K562 (cell line): ENCODE results near the gene SIGLEC11. TPM values are rescaled to one million over a fixed set of nuclear protein-coding genes. Genes with fewer than 3 reads are reported as not detected.

Experiments used
- ARID3B ChIP-seq: fragments of 250-450 bp; sonication (Bioruptor Pico); IDR thresholded peaks from 2 replicates; pipeline ENCODE4 v1.4.0; 2020; ENCODE audit warnings: borderline replicate concordance
- ATF7 ChIP-seq: fragments of 450-650 bp; IDR thresholded peaks from 2 replicates; pipeline ENCODE4 v1.7.1; 2014; ENCODE audit warnings: mild to moderate bottlenecking, moderate library complexity
- CTBP1 ChIP-seq: fragments of 450-650 bp; IDR thresholded peaks from 2 replicates; pipeline ENCODE4 v1.6.1; 2016; ENCODE audit warnings: borderline replicate concordance
- CTCFL ChIP-seq: IDR thresholded peaks from 2 replicates; pipeline ENCODE4 v1.6.1; 2011; ENCODE audit warnings: borderline replicate concordance, low read depth, mild to moderate bottlenecking, moderate library complexity, low read length; ENCODE audit not compliant: insufficient read depth, poor library complexity, severe bottlenecking
- FOXA1 ChIP-seq: fragments of 450-650 bp; IDR thresholded peaks from 2 replicates; pipeline ENCODE4 v1.6.1; 2016; ENCODE audit warnings: mild to moderate bottlenecking, borderline replicate concordance
- HDAC6 ChIP-seq: IDR thresholded peaks from 2 replicates; pipeline ENCODE4 v1.6.1; 2012; ENCODE audit warnings: low read depth, mild to moderate bottlenecking, control low read depth, inconsistent platforms, low read length, moderate library complexity
- MBD1 ChIP-seq: fragments of 250-450 bp; sonication (Bioruptor Pico); IDR thresholded peaks from 2 replicates; pipeline ENCODE4 v1.8.0; 2022; ENCODE audit warnings: inconsistent platforms
- MTA2 ChIP-seq: fragments of 450-650 bp; IDR thresholded peaks from 2 replicates; pipeline ENCODE4 v1.6.1; 2016; ENCODE audit warnings: low read depth
- PATZ1 ChIP-seq: fragments of 250-450 bp; sonication (Bioruptor Pico); IDR thresholded peaks from 2 replicates; pipeline ENCODE4 v1.5.0; 2020; ENCODE audit warnings: mild to moderate bottlenecking, borderline replicate concordance
- PRMT5 ChIP-seq: sonication (generic); formaldehyde crosslinking; IDR thresholded peaks from 2 replicates; pipeline ENCODE4 v1.5.0; 2020; ENCODE audit warnings: missing genetic modification reagents
- PTBP1 ChIP-seq: fragments of 200-400 bp; formaldehyde crosslinking; IDR thresholded peaks from 2 replicates; pipeline ENCODE4 v1.6.1; 2017; ENCODE audit warnings: low read depth, low read length
- RBM25 ChIP-seq: fragments of 200-400 bp; formaldehyde crosslinking; IDR thresholded peaks from 2 replicates; pipeline ENCODE4 v1.6.1; 2018; ENCODE audit warnings: low read length, low read depth, moderate library complexity; ENCODE audit not compliant: severe bottlenecking
- STAG1 ChIP-seq: sonication (generic); formaldehyde crosslinking; IDR thresholded peaks from 2 replicates; pipeline ENCODE4 v1.5.0; 2020; ENCODE audit warnings: missing genetic modification reagents, borderline replicate concordance
- STAT5A ChIP-seq: IDR thresholded peaks from 2 replicates; pipeline ENCODE4 v1.6.1; 2012; ENCODE audit warnings: low read length, inconsistent platforms, borderline replicate concordance
- STAT5B ChIP-seq: fragments of 250-450 bp; sonication (Bioruptor Pico); IDR thresholded peaks from 2 replicates; pipeline ENCODE4 v1.8.0; 2021; ENCODE audit warnings: mild to moderate bottlenecking, inconsistent platforms
- TFAM ChIP-seq: fragments of 250-450 bp; sonication (Bioruptor Pico); conservative IDR thresholded peaks from 2 replicates; pipeline ENCODE4 v1.5.0; 2021; ENCODE audit warnings: mild to moderate bottlenecking, moderate library complexity
- TGIF2 ChIP-seq: sonication (generic); formaldehyde crosslinking; IDR thresholded peaks from 2 replicates; pipeline ENCODE4 v1.8.1; 2022; ENCODE audit warnings: mild to moderate bottlenecking, missing genetic modification reagents, moderate library complexity
- ZNF121 ChIP-seq: sonication (generic); formaldehyde crosslinking; conservative IDR thresholded peaks from 2 replicates; pipeline ENCODE4 v1.8.0; 2022; ENCODE audit warnings: missing genetic modification reagents
- ZNF217 ChIP-seq: sonication (generic); formaldehyde crosslinking; IDR thresholded peaks from 2 replicates; pipeline ENCODE4 v1.8.0; 2022; ENCODE audit warnings: mild to moderate bottlenecking, missing genetic modification reagents
- ZNF444 ChIP-seq: fragments of 250-450 bp; sonication (Bioruptor Pico); IDR thresholded peaks from 2 replicates; pipeline ENCODE4 v1.4.0; 2020; ENCODE audit warnings: mild to moderate bottlenecking, moderate library complexity
- ZNF589 ChIP-seq: fragments of 200-800 bp; sonication (Bioruptor generic); IDR thresholded peaks from 2 replicates; pipeline ENCODE4 v1.6.1; 2016; ENCODE audit warnings: low read depth, missing genetic modification characterization, missing compliant biosample characterization
- ZNF778 ChIP-seq: fragments of 450-650 bp; formaldehyde crosslinking; IDR thresholded peaks from 2 replicates; pipeline ENCODE4 v1.4.0; 2020; ENCODE audit warnings: mild to moderate bottlenecking, moderate library complexity
- ZNF785 ChIP-seq: fragments of 250-450 bp; sonication (Bioruptor Pico); IDR thresholded peaks from 2 replicates; pipeline ENCODE4 v1.4.0; 2020; ENCODE audit warnings: mild to moderate bottlenecking
- polyA plus RNA-seq, 8 experiments: library from polyadenylated mRNA; depleted of rRNA in 4 of 8; stranded (reverse) in 5 of 8; unstranded in 3 of 8; fragments of >200 nt; fragmentation: Nextera tagmentation in 2 of 8; fragmentation: Illumina TruSeq in 1 of 8; extraction: Ambion mirVana in 2 of 8; extraction: Trizol in 1 of 8; gene quantifications; 2 replicates each; pipeline versions ENCODE4 v1.2.1 to v1.2.3, GENCODE V29; 2011 to 2014; ENCODE audit warnings: inconsistent platforms in 1 of 8, missing spikeins in 1 of 8
- total RNA-seq, 7 experiments: library from RNA; depleted of rRNA in 6 of 7; stranded (reverse); fragments of >200 nt in 6 of 7; fragmentation: Illumina TruSeq in 2 of 7; extraction: Trizol in 2 of 7; gene quantifications; 2 replicates each; pipeline versions ENCODE4 v1.2.1 to v1.2.3, GENCODE V29; 2011 to 2021; ENCODE audit warnings: low replicate concordance in 1 of 7

The SIGLEC11 gene
- total and polyA plus RNA-seq, 9 of the 15 experiments (the other 6 are each of a cell fraction or from before 2014, with no cell fraction given): not detected

- TF ChIP-seq ZNF778 (CRISPR knock-in tag) (no peak), STAG1 (CRISPR knock-in tag) (no peak), CTBP1 (no peak), ATF7 (no peak), ZNF785 (CRISPR knock-in tag) (no peak), PATZ1 (CRISPR knock-in tag) (no peak), MBD1 (no peak), ARID3B (no peak), STAT5B (no peak), PRMT5 (no peak), MTA2 (no peak), ZNF121 (no peak), ZNF444 (CRISPR knock-in tag) (no peak), ZNF589 (no peak), PTBP1 (no peak), STAT5A (0 out of 2 replicates have a peak, but pooled peaks have one; percentile 8), RBM25 (no peak), HDAC6 (no peak), ZNF217 (CRISPR knock-in tag) (no peak), TGIF2 (CRISPR knock-in tag) (no peak), FOXA1 (no peak), CTCFL (no peak), TFAM (CRISPR knock-in tag) (no peak)
Measured at GRCh38 chr19:49932731-49933131, 28.2 kb downstream of the SIGLEC11 start (continued).
